ENCODE measurements around the gene SYPL1.
A peak's percentile ranks its signal among the peaks of the same experiment; 100 is the strongest.

SYPL1 gene

GRCh38 chr7:106121189-106121810 lies 9.2 kb upstream of the SYPL1 start:
- DNase-seq (ENCODE audit: low read depth in 2 of 2) = no peak

GRCh38 chr7:106120500-106120899 lies 8.4 kb upstream of the SYPL1 start:
- no peak for DNase-seq (ENCODE audit: low read depth in 2 of 2)

GRCh38 chr7:106119719-106120118 lies 7.6 kb upstream of the SYPL1 start:
- no peak for DNase-seq (ENCODE audit: low read depth in 2 of 2)

- no peak for DNase-seq (ENCODE audit: low read depth in 2 of 2)
Observed at GRCh38 chr7:106117786-106118544, 5.9 kb upstream of the SYPL1 start.

- DNase-seq (ENCODE audit: low read depth in 2 of 2) = no peak
Observed at GRCh38 chr7:106116161-106116704, 4.1 kb upstream of the SYPL1 start.

- DNase-seq (ENCODE audit: low read depth in 2 of 2) = no peak
Observed at GRCh38 chr7:106114716-106115383, 2.7 kb upstream of the SYPL1 start.

GRCh38 chr7:106112972-106113421 lies 885 bp upstream of the SYPL1 start:
- no peak for DNase-seq (ENCODE audit: low read depth in 2 of 2)

- peak in 1 of 2 donors; percentile 28 for DNase-seq (ENCODE audit: low read depth in 2 of 2)
Observed at GRCh38 chr7:106111655-106112117, 426 bp downstream of the SYPL1 start.

- DNase-seq (ENCODE audit: low read depth in 2 of 2) = no peak
Observed at GRCh38 chr7:106110885-106111654, 1.0 kb downstream of the SYPL1 start.

GRCh38 chr7:106110238-106110560 lies 1.9 kb downstream of the SYPL1 start:
- DNase-seq (ENCODE audit: low read depth in 2 of 2) = no peak

GRCh38 chr7:106109521-106110237 lies 2.4 kb downstream of the SYPL1 start:
- DNase-seq (ENCODE audit: low read depth in 2 of 2) = no peak

GRCh38 chr7:106108991-106109390 lies 3.1 kb downstream of the SYPL1 start:
- no peak for DNase-seq (ENCODE audit: low read depth in 2 of 2)

- DNase-seq (ENCODE audit: low read depth in 2 of 2) = no peak
Observed at GRCh38 chr7:106104721-106105260, 7.3 kb downstream of the SYPL1 start.

- DNase-seq (ENCODE audit: low read depth in 2 of 2) = no peak
Observed at GRCh38 chr7:106102387-106102966, 9.6 kb downstream of the SYPL1 start.

GRCh38 chr7:106101726-106102125 lies 10.4 kb downstream of the SYPL1 start:
- no peak for DNase-seq (ENCODE audit: low read depth in 2 of 2)

- DNase-seq (ENCODE audit: low read depth in 2 of 2) = no peak
Observed at GRCh38 chr7:106100863-106101629, 11.1 kb downstream of the SYPL1 start.

GRCh38 chr7:106099539-106099938 lies 12.6 kb downstream of the SYPL1 start:
- no peak for DNase-seq (ENCODE audit: low read depth in 2 of 2)

- DNase-seq (ENCODE audit: low read depth in 2 of 2) = no peak
Observed at GRCh38 chr7:106098889-106099288, 13.2 kb downstream of the SYPL1 start.

- DNase-seq (ENCODE audit: low read depth in 2 of 2) = no peak
Observed at GRCh38 chr7:106095634-106096033, 16.5 kb downstream of the SYPL1 start.

- no peak for DNase-seq (ENCODE audit: low read depth in 2 of 2)
Observed at GRCh38 chr7:106094780-106095179, 17.3 kb downstream of the SYPL1 start.

Data from stimulated activated CD8-positive, alpha-beta memory T cell treated with anti-CD3 and anti-CD28 coated beads, Interleukin-2, amount 100 ng/mL, for 48 hours (primary cell).